MV-4-11 (cell line): ENCODE data around the gene AARS1.
"Not testable (repeated sequence)": the region's sequence is repeated elsewhere in the genome, so short reads cannot be mapped to it uniquely, and the experiment has no call there.

Experiments used
- DNase-seq: peaks from one replicate; lab custom pipeline; 2025; lab: John Stamatoyannopoulos, UW

The AARS1 gene

GRCh38 chr16:70271696-70272095, 17.6 kb downstream of the AARS1 start:
- DNase-seq = no peak

GRCh38 chr16:70270176-70270575, 19.1 kb downstream of the AARS1 start:
- no peak for DNase-seq

DNA sequence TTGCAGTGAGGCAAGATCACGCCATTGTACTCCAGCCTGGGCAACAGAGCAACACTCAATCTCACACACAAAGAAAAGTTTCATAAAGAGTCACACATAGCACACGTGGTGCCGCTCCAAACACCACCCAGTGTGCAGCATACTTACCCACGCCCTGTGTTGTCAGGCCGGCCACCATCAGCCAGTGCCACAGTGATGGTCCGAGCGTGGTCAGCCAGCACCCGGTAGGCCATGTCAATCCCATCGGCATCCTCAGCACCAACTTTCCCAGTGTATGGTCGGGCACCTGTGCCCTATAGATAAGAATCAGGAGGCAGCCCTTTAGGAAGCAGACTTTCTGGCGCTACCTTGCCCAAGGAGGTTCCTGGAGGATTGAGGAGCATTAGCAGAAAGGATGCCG, 19.8 kb downstream of the AARS1 start:
- DNase-seq = no peak

- not testable (repeated sequence) for DNase-seq
Observed at GRCh38 chr16:70267922-70268321, 21.4 kb downstream of the AARS1 start.

DNA sequence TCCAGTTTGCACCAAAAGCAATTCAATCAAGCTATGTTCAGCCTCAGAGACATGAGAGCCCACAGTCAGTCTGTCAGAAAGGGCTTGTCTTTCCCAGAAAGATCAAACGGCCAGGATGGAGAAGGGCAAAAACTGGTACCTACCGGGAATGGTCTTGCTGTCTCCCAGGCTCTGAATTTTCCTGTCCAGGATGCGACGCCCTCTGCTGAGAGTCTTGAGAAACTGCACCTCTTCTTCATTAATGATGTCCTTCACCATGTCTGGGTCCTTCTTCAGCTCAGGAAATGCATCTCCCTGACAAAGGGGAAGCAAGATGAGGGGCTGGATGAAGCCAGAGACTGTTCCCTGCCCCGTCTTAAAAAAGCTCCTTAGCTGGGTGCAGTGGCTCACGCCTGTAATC, 21.8 kb downstream of the AARS1 start:
- DNase-seq = peak; percentile 28

GRCh38 chr16:70259903-70260302, 29.4 kb downstream of the AARS1 start:
- not testable (repeated sequence) for DNase-seq

DNA sequence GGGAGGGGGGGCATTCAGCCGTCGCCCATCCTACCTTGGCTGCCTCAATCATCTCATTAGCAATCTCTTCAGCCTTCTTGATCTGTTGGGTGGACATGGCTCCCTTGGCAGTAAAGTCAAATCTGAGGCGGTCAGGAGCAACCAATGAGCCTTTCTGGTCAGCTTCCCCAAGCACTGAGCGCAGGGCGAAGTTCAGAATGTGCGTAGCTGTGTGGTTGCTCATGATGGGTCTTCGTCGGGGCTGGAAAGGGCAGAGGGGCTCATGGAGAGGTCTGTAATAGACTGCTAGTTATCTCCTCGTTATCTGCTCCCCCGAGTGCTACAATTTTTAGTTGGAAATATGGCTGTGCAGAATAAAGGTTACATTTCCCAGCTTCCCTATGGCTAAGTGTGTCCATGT, 30.4 kb downstream of the AARS1 start:
- DNase-seq = no peak

GRCh38 chr16:70258065-70258464, 31.2 kb downstream of the AARS1 start:
- no peak for DNase-seq

- DNase-seq = no peak
Observed at GRCh38 chr16:70257391-70257790, 31.9 kb downstream of the AARS1 start.

GRCh38 chr16:70255574-70255973, 33.7 kb downstream of the AARS1 start:
- no peak for DNase-seq

- DNase-seq = no peak
Observed at GRCh38 chr16:70254965-70255286, 34.4 kb downstream of the AARS1 start.

GRCh38 chr16:70254180-70254964, 34.9 kb downstream of the AARS1 start:
- DNase-seq = no peak

DNA sequence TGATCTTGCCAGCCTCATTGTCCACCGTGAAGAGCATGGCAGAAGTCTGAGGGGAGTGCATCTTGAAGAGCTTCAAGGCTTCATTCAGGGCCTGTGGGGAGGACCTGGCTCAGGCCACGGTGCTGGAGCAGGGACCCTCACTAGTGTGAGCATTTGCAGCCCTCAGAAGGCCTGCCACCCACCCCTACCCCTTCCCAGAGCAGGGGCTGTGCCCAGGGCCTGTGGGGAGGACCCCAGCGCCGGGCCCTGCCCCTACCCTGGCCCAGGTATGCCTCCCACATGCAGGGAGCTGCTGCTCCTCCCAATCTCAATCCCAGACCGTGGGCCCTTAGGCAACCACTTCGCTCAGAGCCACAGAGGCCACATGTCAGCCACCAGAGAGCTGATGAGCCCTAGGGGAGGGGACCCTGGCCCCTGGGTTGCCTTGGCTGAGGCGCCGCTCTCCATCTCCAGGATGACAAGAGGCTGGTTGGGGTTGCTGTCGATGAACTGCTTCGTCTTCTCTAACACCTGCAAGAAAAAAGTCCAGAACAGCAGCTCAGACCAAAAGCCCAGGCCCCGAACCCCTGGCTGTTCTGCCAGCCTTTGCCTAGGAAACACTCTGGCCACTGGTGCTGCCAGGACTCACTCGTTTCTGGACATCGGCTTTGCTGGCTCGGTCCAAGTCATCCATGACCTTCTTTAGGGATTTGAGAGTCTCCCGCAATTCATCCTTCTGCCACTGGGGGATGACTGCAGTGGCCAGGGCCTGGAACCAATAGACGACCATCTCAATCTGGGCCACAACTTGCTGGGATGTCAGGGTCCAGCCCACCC, 35.8 kb downstream of the AARS1 start:
- peak; percentile 14 for DNase-seq

- DNase-seq = no peak
Observed at GRCh38 chr16:70252355-70252988, 36.8 kb downstream of the AARS1 start.

DNA sequence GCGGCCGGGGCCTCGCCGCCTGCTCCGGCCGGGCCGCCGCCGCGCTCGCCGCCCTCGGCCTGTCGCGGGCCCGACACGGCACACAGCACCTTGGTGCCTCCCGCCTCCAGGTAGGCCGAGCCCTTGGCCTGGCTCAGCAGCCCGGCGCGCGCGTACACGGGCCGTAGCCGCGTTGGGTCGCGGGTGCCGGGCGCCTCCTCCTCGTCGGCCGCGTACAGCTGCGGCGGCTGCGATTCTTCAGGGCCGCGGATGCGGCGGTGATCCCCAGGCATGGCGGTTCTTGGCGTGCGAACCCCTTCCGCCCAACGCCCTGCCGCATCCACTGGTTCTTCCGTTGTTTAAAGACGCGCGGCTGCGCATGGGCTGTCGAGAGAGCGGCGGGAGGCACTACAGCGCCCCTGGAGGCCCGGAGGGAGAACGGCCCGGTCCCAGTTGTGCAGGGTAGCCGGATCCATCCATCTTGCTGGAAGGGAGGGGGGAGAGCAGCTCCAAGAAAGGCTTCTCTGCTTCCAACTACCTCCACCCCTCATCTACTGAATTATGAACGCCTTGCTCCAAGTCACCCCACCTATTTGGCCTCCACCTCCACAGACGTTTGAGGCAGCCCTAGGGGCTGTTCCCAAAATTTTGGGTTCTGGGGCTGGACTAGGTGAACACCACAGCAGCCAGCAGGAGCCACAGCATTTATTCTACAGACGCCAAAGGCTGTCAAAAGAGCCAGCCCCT, 37.5 kb downstream of the AARS1 start, which contains the start of gene EXOSC6:
Gene EXOSC6 (minus strand): TSS at position 312 of the 726 bp plus-strand sequence. CDS start 40 bp downstream, at position 272.
- peak; percentile 90 for DNase-seq

- no peak for DNase-seq
Observed at GRCh38 chr16:70250748-70251628, 38.3 kb downstream of the AARS1 start.

GRCh38 chr16:70249697-70250096, 39.6 kb downstream of the AARS1 start:
- DNase-seq = not testable (repeated sequence)

DNA sequence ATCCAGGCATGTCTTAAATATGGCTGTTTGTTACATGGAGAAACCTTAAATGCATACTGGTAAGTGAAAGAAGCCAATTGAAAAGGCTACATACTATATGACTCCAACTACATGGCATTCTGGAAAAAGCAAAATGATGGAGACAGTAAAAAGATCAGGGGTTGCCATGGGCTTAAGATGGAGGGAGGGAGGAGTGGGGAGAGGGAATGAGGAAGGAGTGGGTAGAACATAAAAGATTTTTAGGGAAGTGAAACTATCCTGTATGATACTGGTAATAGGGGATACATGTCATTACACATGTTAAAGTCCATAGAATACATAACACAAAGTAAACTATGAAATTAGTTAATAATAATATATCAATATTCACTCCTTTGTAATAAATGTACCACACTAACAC, 50.5 kb downstream of the AARS1 start:
- peak; percentile 71 for DNase-seq

- not testable (repeated sequence) for DNase-seq
Observed at GRCh38 chr16:70231831-70232230, 57.5 kb downstream of the AARS1 start.

- DNase-seq = not testable (repeated sequence)
Observed at GRCh38 chr16:70226024-70226423, 63.3 kb downstream of the AARS1 start.

DNA sequence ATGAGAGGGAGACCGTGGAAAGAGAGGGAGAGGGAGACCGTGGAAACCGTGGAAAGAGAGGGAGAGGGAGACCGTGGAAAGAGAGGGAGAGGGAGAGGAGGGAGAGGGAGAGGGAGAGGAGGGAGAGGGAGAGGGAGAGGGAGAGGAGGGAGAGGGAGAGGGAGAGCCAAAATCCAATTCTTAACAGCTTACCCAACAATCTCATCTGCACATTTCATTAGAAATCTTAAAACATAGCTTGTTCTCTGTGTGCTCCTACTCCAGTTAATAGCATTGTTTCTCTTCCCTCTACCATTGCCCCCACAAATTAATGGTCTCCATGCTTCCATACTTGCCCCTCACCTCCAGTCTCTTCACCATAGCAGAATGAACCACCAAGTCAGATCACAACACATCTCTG, 63.9 kb downstream of the AARS1 start:
- not testable (repeated sequence) for DNase-seq
